Measurements from ENCODE around the gene ARMH2. TPM values are rescaled to one million over a fixed set of nuclear protein-coding genes. Genes with fewer than 3 reads are reported as not detected.
"Not testable (repeated sequence)": the region's sequence is repeated elsewhere in the genome, so short reads cannot be mapped to it uniquely, and the experiment has no call there.

The ARMH2 gene
- total RNA-seq, 6 experiments from 2014 or later: not detected

DNA sequence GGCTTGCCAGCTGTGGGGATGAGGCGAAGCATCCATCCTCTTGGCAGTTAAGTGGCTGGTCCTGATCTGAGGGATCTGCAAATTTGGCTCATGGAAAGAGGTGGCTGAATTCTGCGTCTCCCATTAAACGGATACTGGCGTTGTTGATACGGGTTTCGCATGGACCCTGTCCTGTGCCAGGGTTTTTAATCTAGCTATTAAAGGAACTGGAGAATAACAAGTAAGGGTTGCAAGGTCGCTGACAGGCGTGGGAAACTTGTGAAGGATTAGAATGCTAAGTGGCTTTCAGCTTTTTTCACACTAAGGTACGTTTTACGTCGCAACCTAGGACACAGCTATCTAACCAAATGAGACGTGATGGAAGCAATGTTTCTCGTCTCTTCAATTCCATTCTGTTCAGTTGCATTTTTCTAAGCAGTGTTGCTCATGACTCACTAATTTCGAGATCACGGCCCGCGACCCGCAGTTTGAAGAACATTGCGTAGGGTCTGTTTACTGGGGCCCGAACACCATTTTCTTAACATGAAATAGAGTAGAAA, 23.1 kb downstream of the ARMH2 start:
- Mint-ChIP-seq H3K4me3 (peak overlapping the region; percentile 99), H3K27me3 (ENCODE audit: insufficient read depth) (no peaks in the 10 kb centered on the region; the same call in 1 of the 2 replicates), H3K9me3 (no peaks in the 10 kb centered on the region), H3K27ac (peak overlapping the region; percentile 94), H3K36me3 (ENCODE audit: low read depth) (peaks cover 15% of the 10 kb centered on the region; the same call in 1 of the 2 replicates), H3K4me1 (ENCODE audit: low read depth) (peaks cover 40% of the 10 kb centered on the region)
- TF ChIP-seq, protein P1, sequence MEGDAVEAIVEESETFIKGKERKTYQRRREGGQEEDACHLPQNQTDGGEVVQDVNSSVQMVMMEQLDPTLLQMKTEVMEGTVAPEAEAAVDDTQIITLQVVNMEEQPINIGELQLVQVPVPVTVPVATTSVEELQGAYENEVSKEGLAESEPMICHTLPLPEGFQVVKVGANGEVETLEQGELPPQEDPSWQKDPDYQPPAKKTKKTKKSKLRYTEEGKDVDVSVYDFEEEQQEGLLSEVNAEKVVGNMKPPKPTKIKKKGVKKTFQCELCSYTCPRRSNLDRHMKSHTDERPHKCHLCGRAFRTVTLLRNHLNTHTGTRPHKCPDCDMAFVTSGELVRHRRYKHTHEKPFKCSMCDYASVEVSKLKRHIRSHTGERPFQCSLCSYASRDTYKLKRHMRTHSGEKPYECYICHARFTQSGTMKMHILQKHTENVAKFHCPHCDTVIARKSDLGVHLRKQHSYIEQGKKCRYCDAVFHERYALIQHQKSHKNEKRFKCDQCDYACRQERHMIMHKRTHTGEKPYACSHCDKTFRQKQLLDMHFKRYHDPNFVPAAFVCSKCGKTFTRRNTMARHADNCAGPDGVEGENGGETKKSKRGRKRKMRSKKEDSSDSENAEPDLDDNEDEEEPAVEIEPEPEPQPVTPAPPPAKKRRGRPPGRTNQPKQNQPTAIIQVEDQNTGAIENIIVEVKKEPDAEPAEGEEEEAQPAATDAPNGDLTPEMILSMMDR (IDR thresholded peaks at IDR 0.05): no peak
- DNase-seq: peak; percentile 56

DNA sequence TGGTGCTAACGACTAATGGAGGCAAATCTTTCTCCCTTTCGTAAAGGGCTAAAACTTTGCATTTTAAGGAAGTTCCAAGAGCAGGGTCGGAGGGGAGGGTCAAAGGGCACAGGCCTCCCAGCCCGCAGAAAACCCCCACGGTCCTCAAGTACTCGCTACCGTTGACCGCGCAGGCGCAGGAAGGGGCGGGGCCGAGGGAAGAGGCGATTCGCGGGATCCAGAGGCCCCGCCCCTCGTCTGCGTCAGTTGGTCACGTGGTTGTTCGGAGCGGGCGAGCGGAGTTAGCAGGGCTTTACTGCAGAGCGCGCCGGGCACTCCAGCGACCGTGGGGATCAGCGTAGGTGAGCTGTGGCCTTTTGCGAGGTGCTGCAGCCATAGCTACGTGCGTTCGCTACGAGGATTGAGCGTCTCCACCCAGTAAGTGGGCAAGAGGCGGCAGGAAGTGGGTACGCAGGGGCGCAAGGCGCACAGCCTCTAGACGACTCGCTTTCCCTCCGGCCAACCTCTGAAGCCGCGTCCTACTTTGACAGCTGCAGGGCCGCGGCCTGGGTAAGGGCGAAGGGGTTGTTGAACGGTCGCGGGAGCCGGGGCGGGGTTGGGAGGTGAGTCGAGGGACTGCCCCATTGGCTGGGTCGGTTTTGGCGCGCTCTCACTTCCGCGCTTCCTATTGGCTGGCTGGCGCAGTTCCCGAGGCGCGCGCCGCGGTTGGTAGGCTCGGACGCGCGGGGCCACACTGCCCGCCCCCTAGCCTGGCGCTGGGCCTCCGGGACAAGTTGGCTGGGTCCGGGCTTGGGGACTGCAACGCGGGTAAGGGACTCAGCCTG, 23.8 kb downstream of the ARMH2 start, which contains the start of gene GMNN:
GMNN (plus strand) TSS at position 242 of the 824 bp plus-strand sequence. CDS start 2,310 bp downstream, outside the sequence.
- Mint-ChIP-seq H3K27me3 (ENCODE audit: insufficient read depth) (no peaks in the 10 kb centered on the region; the same call in 1 of the 2 replicates), H3K9me3 (no peaks in the 10 kb centered on the region), H3K4me3 (peak within 1 kb of the TSS; percentile 99), H3K36me3 (ENCODE audit: low read depth) (peaks cover 12% of the 10 kb centered on the region; the same call in 1 of the 2 replicates), H3K4me1 (ENCODE audit: low read depth) (peaks cover 33% of the 10 kb centered on the region), H3K27ac (peak within 1 kb of the TSS; percentile 94)
- TF ChIP-seq, protein P1 (IDR thresholded peaks at IDR 0.05): no peak
- DNase-seq: peak; percentile 86

DNA sequence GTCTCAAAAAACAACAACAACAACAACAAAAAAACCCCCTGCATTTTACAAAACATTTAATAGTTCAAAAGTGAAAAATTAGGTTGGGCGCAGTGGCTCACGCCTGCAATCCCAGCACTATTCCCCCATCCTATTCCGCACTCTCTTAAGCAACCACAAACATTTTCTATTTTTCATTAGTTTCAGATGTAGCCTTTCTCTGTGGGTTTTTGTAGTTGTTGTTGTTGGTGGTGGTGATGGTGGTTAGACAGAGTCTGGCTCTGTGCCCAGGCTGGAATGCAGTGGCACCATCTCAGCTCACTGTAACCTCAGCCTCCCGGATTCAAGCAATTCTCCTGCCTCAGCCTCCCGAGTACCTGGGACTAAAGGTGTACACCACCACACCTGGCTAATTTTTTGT, 30.4 kb downstream of the ARMH2 start:
- Mint-ChIP-seq H3K27me3 (ENCODE audit: insufficient read depth) (no peaks in the 10 kb centered on the region; the same call in 1 of the 2 replicates), H3K27ac (no peak overlapping the region), H3K36me3 (ENCODE audit: low read depth) (no peaks in the 10 kb centered on the region), H3K4me3 (no peak overlapping the region), H3K9me3 (no peaks in the 10 kb centered on the region), H3K4me1 (ENCODE audit: low read depth) (peaks cover 5% of the 10 kb centered on the region)
- TF ChIP-seq, protein P1 (IDR thresholded peaks at IDR 0.05): no peak
- no peak for DNase-seq

DNA sequence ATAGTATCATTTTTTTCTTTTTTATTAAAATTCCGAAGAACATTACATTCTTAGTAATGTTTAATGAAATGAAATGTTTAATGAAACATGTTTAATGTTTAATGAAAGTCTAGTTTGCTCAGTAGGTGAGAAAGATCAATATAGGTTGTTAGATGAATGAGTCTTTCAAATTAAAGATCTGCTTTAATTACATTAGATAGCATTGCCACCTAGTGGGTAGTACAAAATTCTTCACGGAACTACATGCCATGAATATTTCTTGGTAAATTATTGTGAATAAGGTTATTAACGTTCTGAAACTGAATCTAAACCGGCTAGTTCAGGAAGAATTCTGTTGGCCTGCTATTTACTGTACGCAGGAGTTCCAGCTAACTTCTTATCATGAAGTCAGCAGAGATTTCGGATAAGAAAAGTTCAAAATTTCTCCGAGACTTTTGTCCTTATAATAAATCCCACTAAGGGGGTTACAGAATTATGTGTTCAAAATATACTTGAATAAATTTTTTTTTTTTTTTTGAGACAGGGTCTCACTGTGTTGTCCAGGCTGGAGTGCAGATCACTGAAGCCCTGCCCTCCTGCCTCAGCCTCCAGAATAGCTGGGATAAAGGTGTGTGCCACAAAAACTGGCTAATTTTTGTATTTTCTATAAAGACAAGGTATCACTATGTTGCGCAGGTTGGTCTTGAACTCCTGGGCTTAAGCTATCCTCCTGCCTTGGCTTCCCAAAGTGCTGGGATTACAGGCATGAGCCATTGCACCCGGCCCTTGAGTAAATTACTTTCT, 31.8 kb downstream of the ARMH2 start:
- peak; percentile 35 for DNase-seq
- Mint-ChIP-seq H3K36me3 (ENCODE audit: low read depth) (no peaks in the 10 kb centered on the region), H3K27ac (no peak overlapping the region), H3K27me3 (ENCODE audit: insufficient read depth) (no peaks in the 10 kb centered on the region; the same call in 1 of the 2 replicates), H3K9me3 (no peaks in the 10 kb centered on the region), H3K4me1 (ENCODE audit: low read depth) (peaks cover 5% of the 10 kb centered on the region), H3K4me3 (no peak overlapping the region)
- TF ChIP-seq, protein P1 (IDR thresholded peaks at IDR 0.05): peak; percentile 80

DNA sequence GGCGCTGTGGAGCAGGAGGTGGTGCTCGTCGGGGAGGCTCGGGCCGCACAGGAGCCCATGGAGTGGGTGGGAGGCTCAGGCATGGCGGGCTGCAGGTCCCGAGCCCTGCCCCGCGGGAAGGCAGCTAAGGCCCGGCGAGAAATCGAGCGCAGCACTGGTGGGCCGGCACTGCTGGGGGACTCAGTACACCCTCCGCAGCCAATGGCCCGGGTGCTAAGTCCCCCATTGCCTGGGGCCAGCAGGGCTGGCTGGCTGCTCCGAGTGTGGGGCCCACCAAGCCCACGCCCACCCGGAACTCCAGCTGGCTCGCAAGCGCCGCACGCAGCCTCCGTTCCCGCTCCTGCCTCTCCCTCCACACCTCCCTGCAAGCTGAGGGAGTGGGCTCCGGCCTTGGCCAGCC, 32.7 kb downstream of the ARMH2 start:
- DNase-seq; H3K4me3 Mint-ChIP-seq; H3K27me3 Mint-ChIP-seq (ENCODE audit: insufficient read depth); H3K36me3 Mint-ChIP-seq (ENCODE audit: low read depth); H3K4me1 Mint-ChIP-seq (ENCODE audit: low read depth); H3K9me3 Mint-ChIP-seq; H3K27ac Mint-ChIP-seq: not testable (repeated sequence)

DNA sequence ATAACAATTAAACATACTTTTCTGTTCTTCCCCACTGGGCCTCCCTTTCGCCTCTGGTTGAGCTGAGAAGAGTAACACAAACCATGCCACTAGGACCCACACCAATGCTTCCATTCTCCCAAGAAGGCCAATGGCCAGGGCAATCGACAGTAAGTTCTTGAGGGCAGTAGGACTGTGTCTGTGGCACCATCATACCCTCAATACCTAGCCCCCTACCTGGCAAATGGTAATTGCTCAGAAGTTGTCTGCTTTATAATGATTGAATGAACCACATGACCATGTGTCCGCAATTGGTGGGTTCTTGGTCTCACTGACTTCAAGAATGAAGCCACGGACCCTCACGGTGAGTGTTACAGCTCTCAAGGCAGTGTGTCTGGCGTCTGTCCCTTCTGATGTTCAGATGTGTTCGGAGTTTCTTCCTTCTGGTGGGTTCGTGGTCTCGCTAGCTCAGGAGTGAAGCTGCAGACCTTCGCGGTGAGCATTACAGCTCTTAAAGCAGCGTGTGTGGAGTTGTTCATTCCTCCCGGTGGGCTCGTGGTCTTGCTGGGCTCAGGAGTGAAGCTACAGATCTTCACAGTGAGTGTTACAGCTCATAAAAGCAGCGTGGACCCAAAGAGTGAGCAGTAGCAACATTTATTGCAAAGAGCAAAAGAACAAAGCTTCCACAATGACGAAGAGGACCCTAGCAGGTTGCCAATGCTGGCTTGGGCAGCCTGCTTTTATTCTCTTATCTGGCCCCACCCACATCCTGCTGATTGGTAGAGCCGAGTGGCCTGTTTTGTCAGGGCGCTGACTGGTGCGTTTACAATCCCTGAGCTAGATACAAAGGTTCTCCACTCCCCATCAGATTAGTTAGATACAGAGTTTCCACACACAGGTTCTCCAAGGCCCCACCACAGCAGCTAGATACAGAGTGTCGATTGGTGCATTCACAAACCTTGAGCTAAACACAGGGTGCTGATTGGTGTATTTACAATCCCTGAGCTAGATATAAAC, 33.6 kb downstream of the ARMH2 start:
- not testable (repeated sequence) for H3K4me3 Mint-ChIP-seq; H3K4me1 Mint-ChIP-seq (ENCODE audit: low read depth); H3K36me3 Mint-ChIP-seq (ENCODE audit: low read depth); H3K27me3 Mint-ChIP-seq (ENCODE audit: insufficient read depth); H3K9me3 Mint-ChIP-seq; H3K27ac Mint-ChIP-seq; DNase-seq

Data from HFFc6 (cell line).